SK-N-MC (cell line): ENCODE results near the gene SLC24A4.

Source experiments
- DNase-seq: peaks from one replicate; pipeline ENCODE4 v3.0.0-alpha.2; 2011; ENCODE audit warnings: low read depth, low spot score
- H3K27ac ChIP-seq: fragments of 200-600 bp; sonication (generic); 2 replicates; pipeline ENCODE4 v1.5.1; 2016; ENCODE audit warnings: mixed run types
- H3K36me3 ChIP-seq: fragments of 200-600 bp; sonication (generic); 2 replicates; pipeline ENCODE4 v1.6.1; 2017; ENCODE audit warnings: antibody characterized with exemption, low read length, mixed read lengths; ENCODE audit not compliant: insufficient read depth
- H3K4me3 ChIP-seq: fragments of 200-600 bp; sonication (generic); 2 replicates; pipeline ENCODE4 v1.5.1; 2016
- H3K9ac ChIP-seq: fragments of 200-600 bp; sonication (generic); 2 replicates; pipeline ENCODE4 v1.8.0; 2017; ENCODE audit warnings: mixed run types, mixed read lengths; ENCODE audit not compliant: insufficient read length
- H3K9me3 ChIP-seq: fragments of 200-600 bp; sonication (generic); 2 replicates; pipeline ENCODE4 v1.6.1; 2017; ENCODE audit warnings: low read depth, mild to moderate bottlenecking, antibody characterized with exemption, low read length, moderate library complexity, mixed read lengths
- EZH2 ChIP-seq: fragments of 200-600 bp; sonication (generic); IDR thresholded peaks from one replicate; pipeline ENCODE4 v1.6.1; 2017; ENCODE audit warnings: antibody characterized with exemption
- FOXP2 ChIP-seq: optimal IDR thresholded peaks from 2 replicates; pipeline ENCODE3; 2011; ENCODE audit warnings: mild to moderate bottlenecking, moderate library complexity; ENCODE audit not compliant: insufficient read depth; ENCODE audit errors: extremely low read length, control extremely low read depth
- POLR2AphosphoS5 ChIP-seq: IDR thresholded peaks from 2 replicates; pipeline ENCODE4 v1.6.1; 2012; ENCODE audit warnings: mild to moderate bottlenecking, low read depth, low read length, borderline replicate concordance

SLC24A4 gene

DNA sequence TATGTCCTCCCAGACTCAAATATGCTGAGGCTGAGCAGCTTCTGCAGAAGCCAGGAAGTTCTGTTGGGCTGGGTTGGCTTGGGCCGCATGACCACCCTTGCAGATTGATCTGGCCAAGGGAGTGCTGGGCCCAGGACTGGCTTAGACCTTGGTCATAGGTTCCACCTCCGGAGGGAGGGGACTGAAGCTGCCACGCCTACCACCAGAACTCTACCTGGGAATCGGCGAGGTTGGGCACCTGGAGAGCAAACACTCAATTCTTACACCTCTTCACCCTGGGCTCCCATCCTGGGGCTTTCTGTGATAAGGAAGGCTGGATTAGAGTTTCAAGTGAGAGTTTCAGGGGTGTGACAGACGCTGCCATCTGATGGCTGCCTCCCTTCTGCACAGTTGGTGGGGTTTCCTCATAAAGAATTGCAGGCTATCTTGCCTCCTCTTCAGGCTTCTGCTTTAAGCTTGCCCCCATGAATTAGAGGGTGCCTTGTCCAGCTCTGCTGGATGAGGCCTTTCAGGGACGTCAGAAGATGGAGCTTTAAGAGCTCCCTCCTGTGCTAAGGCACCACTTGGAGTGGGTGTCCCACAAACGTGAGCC is 5.8 kb downstream of the SLC24A4 start:
- no peak for TF ChIP-seq FOXP2
- TF ChIP-seq POLR2AphosphoS5 = no peak
- TF ChIP-seq EZH2 = no peak
- no peak for DNase-seq

DNA sequence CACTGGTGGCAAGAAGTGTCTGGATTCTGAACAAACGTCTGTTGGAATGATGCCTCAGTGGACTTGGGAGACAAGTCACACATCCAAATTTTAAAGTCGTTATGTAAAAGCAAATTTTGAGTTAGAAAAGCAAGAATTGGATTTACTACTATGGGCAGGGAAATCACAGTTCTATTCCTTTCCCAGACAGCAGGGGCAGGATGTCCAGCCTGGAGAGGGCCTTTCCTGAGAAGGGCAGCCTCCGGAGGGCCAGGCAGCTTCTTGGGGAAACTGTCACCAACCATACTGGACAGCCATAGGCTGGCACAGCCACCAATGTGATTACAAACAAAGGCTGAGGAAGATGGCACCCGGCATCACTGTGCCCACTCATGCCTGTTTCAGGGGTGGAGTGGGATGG is 11.1 kb downstream of the SLC24A4 start:
- Histone ChIP-seq H3K4me3 (no peak overlapping the region), H3K27ac (no peak overlapping the region), H3K9ac (no peak overlapping the region), H3K9me3 (no peaks in the 10 kb centered on the region), H3K36me3 (no peaks in the 10 kb centered on the region)
- no peak for DNase-seq
- no peak for TF ChIP-seq FOXP2
- no peak for TF ChIP-seq EZH2
- TF ChIP-seq POLR2AphosphoS5 = no peak

More for the DNA sequence above, 5.8 kb downstream of the SLC24A4 start:
- H3K27ac ChIP-seq = no peak overlapping the region
- no peak overlapping the region for H3K4me3 ChIP-seq
- H3K36me3 ChIP-seq = no peaks in the 10 kb centered on the region
- H3K9me3 ChIP-seq = no peaks in the 10 kb centered on the region
- H3K9ac ChIP-seq = no peak overlapping the region

DNA sequence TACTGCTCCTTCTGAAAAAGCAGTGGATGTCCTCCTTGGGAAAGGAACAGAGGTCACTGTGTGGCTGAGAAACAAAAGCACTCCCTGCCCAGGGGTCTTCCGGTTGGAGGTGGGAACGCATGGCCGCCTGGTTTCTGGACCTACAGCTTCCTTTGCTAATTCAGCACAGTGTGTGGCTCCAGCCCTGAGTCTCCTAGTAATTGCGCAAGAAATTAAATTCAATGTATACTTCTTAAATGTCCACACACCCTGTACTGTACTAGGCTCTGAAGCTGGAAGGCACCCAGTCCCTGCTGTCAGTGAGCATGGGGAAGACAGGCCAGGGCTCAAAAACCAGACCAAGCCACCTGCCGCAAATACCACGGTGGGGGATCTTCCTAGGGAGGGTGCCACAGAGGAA is 13.4 kb downstream of the SLC24A4 start:
- H3K4me3 ChIP-seq = no peak overlapping the region
- H3K9me3 ChIP-seq = no peaks in the 10 kb centered on the region
- H3K36me3 ChIP-seq = no peaks in the 10 kb centered on the region
- H3K9ac ChIP-seq = no peak overlapping the region
- H3K27ac ChIP-seq = no peak overlapping the region
- TF ChIP-seq FOXP2 = no peak
- TF ChIP-seq EZH2 = no peak
- no peak for TF ChIP-seq POLR2AphosphoS5
- DNase-seq = no peak

DNA sequence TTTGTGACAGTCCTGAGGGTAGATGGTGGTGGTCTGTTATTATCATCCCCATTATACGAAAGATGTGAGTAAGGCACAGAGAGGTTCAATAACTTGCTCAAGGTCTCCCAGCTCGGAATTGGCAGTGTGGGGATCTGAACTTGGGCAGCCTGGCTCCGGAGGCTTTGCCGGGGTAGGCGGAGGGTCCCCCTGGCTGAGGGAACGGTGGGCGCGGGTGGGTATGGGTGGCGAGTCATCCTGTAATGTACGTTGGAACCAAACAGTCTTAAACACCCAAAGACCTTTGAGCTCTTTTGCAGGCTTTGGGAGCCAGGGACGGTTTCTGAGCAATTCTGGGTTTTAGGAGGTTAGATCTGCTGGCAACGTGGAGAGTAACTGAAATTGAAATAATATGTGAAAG is 16.5 kb downstream of the SLC24A4 start:
- DNase-seq = no peak

DNA sequence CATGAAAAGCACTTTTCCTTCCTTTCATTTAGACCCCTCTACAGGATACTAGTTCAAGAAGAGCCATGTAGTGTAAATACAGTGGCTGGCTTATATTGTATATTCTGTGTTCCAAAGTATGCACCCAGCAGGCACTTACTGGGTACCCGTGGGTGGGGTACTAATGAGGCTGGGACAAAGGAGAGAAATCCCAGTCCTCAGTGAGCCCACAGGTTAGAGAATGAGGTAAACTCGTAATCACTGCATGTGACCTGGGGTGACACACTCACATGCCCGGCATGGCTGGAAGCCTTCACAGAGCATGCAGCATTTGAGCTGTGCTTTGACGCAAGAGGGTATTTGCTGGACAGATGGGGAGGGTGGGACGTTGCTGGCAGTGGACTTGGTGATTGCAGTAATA is 17.1 kb downstream of the SLC24A4 start:
- TF ChIP-seq POLR2AphosphoS5 (no peak), FOXP2 (no peak), EZH2 (no peak)

More for the DNA sequence above, 16.5 kb downstream of the SLC24A4 start:
- no peak overlapping the region for H3K4me3 ChIP-seq
- no peak overlapping the region for H3K27ac ChIP-seq
- H3K9ac ChIP-seq = no peak overlapping the region
- TF ChIP-seq FOXP2 = no peak
- no peak for TF ChIP-seq POLR2AphosphoS5
- no peak for TF ChIP-seq EZH2
- no peaks in the 10 kb centered on the region for H3K9me3 ChIP-seq
- no peaks in the 10 kb centered on the region for H3K36me3 ChIP-seq

DNA sequence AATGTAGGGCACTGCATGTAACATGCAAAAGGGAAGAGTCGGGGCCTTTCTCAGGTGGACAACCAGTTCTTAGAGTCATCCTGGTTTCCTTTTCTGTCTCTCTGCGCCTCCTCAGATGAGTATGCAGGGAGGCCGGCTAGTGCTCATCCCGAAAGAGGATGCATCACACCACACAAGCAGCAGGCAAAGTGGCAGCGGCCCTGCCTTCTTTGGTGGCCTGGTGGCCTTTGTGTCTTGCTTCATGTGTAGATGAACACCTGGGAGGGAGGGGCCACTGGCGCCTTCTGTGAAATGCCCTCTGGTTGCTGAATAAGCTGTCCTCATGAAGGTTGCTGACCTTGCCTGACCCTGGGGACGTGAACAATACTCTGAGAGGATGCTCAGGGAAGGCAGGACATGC is 18.0 kb downstream of the SLC24A4 start:
- H3K36me3 ChIP-seq = no peaks in the 10 kb centered on the region
- H3K27ac ChIP-seq = no peak overlapping the region
- DNase-seq = no peak
- H3K9ac ChIP-seq = no peak overlapping the region
- TF ChIP-seq EZH2 (no peak), POLR2AphosphoS5 (no peak), FOXP2 (no peak)
- no peak overlapping the region for H3K4me3 ChIP-seq
- no peaks in the 10 kb centered on the region for H3K9me3 ChIP-seq

More for the DNA sequence above, 17.1 kb downstream of the SLC24A4 start:
- H3K9ac ChIP-seq = no peak overlapping the region
- H3K9me3 ChIP-seq = no peaks in the 10 kb centered on the region
- DNase-seq = no peak
- H3K27ac ChIP-seq = no peak overlapping the region
- H3K4me3 ChIP-seq = no peak overlapping the region
- no peaks in the 10 kb centered on the region for H3K36me3 ChIP-seq

DNA sequence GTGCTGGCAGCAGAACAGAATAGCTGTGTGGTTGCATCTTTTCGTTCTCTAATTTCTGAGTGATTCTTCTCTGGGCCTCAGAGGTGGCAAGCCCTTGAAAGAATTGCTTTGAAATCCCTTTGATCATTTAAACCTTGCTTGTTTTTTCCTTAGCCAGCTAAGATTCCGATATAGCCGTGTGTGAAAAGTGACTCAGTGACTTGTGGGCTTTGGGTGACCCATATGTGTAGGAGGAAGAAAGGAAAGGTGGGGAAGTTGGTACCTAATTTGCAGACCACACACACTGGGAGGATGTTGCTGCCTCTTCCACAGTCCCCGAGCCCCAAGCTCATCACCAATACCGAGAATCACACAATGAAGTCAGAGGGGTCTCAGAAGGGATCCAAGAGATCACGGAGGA is 18.8 kb downstream of the SLC24A4 start:
- TF ChIP-seq POLR2AphosphoS5 (no peak), EZH2 (no peak), FOXP2 (no peak)
- no peak overlapping the region for H3K9ac ChIP-seq
- H3K36me3 ChIP-seq = no peaks in the 10 kb centered on the region
- no peak for DNase-seq
- H3K9me3 ChIP-seq = no peaks in the 10 kb centered on the region
- no peak overlapping the region for H3K27ac ChIP-seq
- no peak overlapping the region for H3K4me3 ChIP-seq

DNA sequence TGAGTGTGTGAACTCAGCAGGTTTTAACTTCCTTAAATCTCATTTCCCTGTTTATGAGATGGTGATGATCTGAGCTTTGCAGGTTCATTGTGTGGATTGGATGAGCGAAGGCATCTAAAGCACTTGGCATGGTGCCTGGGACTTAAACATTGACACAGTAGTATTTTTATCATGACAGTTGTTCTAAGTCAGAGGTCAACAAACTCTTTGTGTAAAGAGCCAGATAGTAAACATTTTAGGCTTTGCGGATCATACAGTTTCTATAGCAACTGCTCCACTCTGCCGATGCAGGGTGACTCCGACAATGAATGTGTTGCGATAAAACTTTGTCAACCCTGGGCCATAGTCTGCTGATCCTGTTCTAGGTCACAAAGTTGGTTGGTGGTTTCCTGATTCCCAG is 25.2 kb downstream of the SLC24A4 start:
- no peak overlapping the region for H3K9ac ChIP-seq
- no peaks in the 10 kb centered on the region for H3K9me3 ChIP-seq
- H3K4me3 ChIP-seq = no peak overlapping the region
- TF ChIP-seq FOXP2 = no peak
- TF ChIP-seq POLR2AphosphoS5 = no peak
- no peak for TF ChIP-seq EZH2
- H3K36me3 ChIP-seq = no peaks in the 10 kb centered on the region
- H3K27ac ChIP-seq = no peak overlapping the region
- DNase-seq = no peak

DNA sequence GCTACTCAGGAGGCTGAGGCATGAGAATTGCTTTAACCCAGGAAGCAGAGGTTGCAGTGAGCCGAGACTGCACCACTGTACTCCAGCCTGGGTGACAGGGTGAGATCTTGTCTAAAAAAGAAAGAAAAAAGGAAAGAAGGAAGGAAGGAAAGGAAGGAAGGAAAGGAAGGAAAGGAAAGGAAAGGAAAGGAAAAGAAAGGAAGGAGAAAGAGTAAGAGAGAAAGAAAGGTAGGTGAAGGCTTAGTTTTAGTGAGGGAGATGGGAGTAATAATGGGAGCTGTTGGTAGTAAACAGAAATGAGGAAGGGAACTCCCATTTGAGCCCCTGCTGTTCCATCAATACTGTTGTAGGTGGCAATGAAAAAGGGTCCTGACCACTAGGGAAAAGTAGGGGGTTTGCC is 28.8 kb downstream of the SLC24A4 start:
- DNase-seq = no peak
- Histone ChIP-seq H3K27ac (no peak overlapping the region), H3K4me3 (no peak overlapping the region), H3K9me3 (no peaks in the 10 kb centered on the region), H3K9ac (no peak overlapping the region), H3K36me3 (no peaks in the 10 kb centered on the region)
- no peak for TF ChIP-seq FOXP2
- no peak for TF ChIP-seq POLR2AphosphoS5
- TF ChIP-seq EZH2 = no peak
